B cell (primary cell): ENCODE data around the gene PBX2. TPM values are rescaled to one million over a fixed set of nuclear protein-coding genes. Genes with fewer than 3 reads are reported as not detected.

ENCODE experiments used
- ATAC-seq: fragments of 200-7000 bp; cut with Tn5 transposase; one replicate; pipeline ENCODE4 v1.10.0; 2021; ENCODE audit warnings: low read depth, mild to moderate bottlenecking, moderate number of reproducible peaks, moderate library complexity
- CTCF ChIA-PET: fragments of 350-600 bp; sonication (Branson Sonifier 250); formaldehyde crosslinking; loops from one replicate; lab custom pipeline; 2021; ENCODE audit warnings: antibody characterized with exemption, inconsistent platforms; lab: Charles Lee
- POLR2A ChIA-PET: fragments of 350-600 bp; sonication (Branson Sonifier 250); formaldehyde crosslinking; loops from one replicate; lab custom pipeline; 2021; ENCODE audit warnings: antibody characterized with exemption; lab: Charles Lee
- DNase-seq: peaks from one replicate; pipeline ENCODE4 v3.0.0; 2013
- H2AFZ ChIP-seq: 2 replicates; pipeline ENCODE4 v1.6.1; 2012; ENCODE audit warnings: mild to moderate bottlenecking, low read depth, low read length; ENCODE audit not compliant: insufficient read depth, poor library complexity, severe bottlenecking
- H3K27ac ChIP-seq, 2 donors: 1 replicate in 1 of 2; 2 replicates in 1 of 2; pipeline ENCODE4 v1.5.1; 2012 to 2013; ENCODE audit warnings: low read length in 2 of 2, mild to moderate bottlenecking in 2 of 2, moderate library complexity in 1 of 2
- H3K27me3 ChIP-seq, 4 experiments: fragments of 200-600 bp in 1 of 4; sonication (generic) in 1 of 4; replicated peaks in 1 of 4; 1 replicate in 2 of 4; 2 replicates in 2 of 4; pipeline versions ENCODE4 v1.6.1 to v1.7.0; 2013 to 2016; ENCODE audit warnings: low read length in 3 of 4, mild to moderate bottlenecking in 2 of 4, mixed read lengths in 1 of 4, moderate library complexity in 1 of 4; ENCODE audit not compliant: insufficient read depth in 4 of 4, control insufficient read depth in 3 of 4; ENCODE audit errors: control extremely low read depth in 1 of 4
- H3K36me3 ChIP-seq, 2 experiments: replicated peaks in 1 of 2; 1 replicate in 1 of 2; 2 replicates in 1 of 2; pipeline versions ENCODE4 v1.6.1 to v1.7.1; 2013; ENCODE audit warnings: low read length in 1 of 2; ENCODE audit not compliant: insufficient read depth in 2 of 2, control insufficient read depth in 1 of 2; ENCODE audit errors: control extremely low read depth in 1 of 2, extremely low read depth in 1 of 2
- H3K4me1 ChIP-seq, 2 donors: fragments of 200-600 bp in 1 of 2; sonication (generic) in 1 of 2; 1 replicate in 1 of 2; 2 replicates in 1 of 2; pipeline versions ENCODE4 v1.5.1 to v1.6.1; 2013 to 2017; ENCODE audit warnings: low read length in 2 of 2; ENCODE audit not compliant: control insufficient read depth in 2 of 2, insufficient read depth in 2 of 2
- H3K4me2 ChIP-seq: replicated peaks from 2 replicates; pipeline ENCODE3; 2012; ENCODE audit warnings: mild to moderate bottlenecking, low read depth, low read length; ENCODE audit not compliant: poor library complexity, severe bottlenecking
- H3K4me3 ChIP-seq, 5 experiments: fragments of 200-600 bp in 1 of 5; sonication (generic) in 1 of 5; 1 replicate in 3 of 5; 2 replicates in 2 of 5; pipeline versions ENCODE4 v1.5.1 to v1.7.0; 2011 to 2016; ENCODE audit warnings: low read length in 4 of 5, mild to moderate bottlenecking in 4 of 5, low read depth in 2 of 5, control low read depth in 1 of 5, moderate library complexity in 1 of 5; ENCODE audit not compliant: insufficient read depth in 1 of 5; ENCODE audit errors: control extremely low read depth in 1 of 5, extremely low read depth in 1 of 5
- H3K79me2 ChIP-seq: fragments of 200-600 bp; sonication (generic); one replicate; pipeline ENCODE4 v1.6.0; 2016; ENCODE audit warnings: low read length; ENCODE audit not compliant: control insufficient read depth, insufficient read depth
- H3K9ac ChIP-seq: fragments of 200-600 bp; sonication (generic); 2 replicates; pipeline ENCODE4 v1.6.1; 2017; ENCODE audit warnings: mild to moderate bottlenecking, low read length, moderate library complexity
- H3K9me3 ChIP-seq, 3 donors: one replicate each; pipeline versions ENCODE4 v1.6.1 to v1.7.1; 2013; ENCODE audit warnings: low read length in 2 of 3; ENCODE audit not compliant: control insufficient read depth in 2 of 3, insufficient read depth in 1 of 3; ENCODE audit errors: control extremely low read depth in 1 of 3
- H4K20me1 ChIP-seq: 2 replicates; pipeline ENCODE4 v1.6.0; 2012; ENCODE audit warnings: mild to moderate bottlenecking, low read length; ENCODE audit not compliant: insufficient read depth, control insufficient read depth, poor library complexity, severe bottlenecking
- H3K27ac Mint-ChIP-seq: one replicate; pipeline ENCODE4 v1.8.0; 2021; ENCODE audit warnings: mixed read lengths
- H3K27me3 Mint-ChIP-seq: one replicate; pipeline ENCODE4 v1.8.0; 2021; ENCODE audit warnings: mixed read lengths
- H3K4me1 Mint-ChIP-seq: one replicate; pipeline ENCODE4 v1.8.0; 2021; ENCODE audit warnings: mixed read lengths
- H3K4me3 Mint-ChIP-seq: one replicate; pipeline ENCODE4 v1.8.0; 2021; ENCODE audit warnings: mixed read lengths
- H3K9me3 Mint-ChIP-seq: one replicate; pipeline ENCODE4 v1.8.0; 2022; ENCODE audit warnings: mixed read lengths; ENCODE audit not compliant: insufficient read depth
- EZH2 ChIP-seq: IDR thresholded peaks from 2 replicates; pipeline ENCODE4 v1.6.1; 2012; ENCODE audit warnings: borderline replicate concordance, low read depth, mild to moderate bottlenecking, moderate library complexity, low read length; ENCODE audit not compliant: insufficient read depth, poor library complexity, severe bottlenecking
- WGBS: methylation state at CpG from one replicate; pipeline ENCODE4 v1.1.5; 2013; ENCODE audit warnings: missing lambda C conversion rate; ENCODE audit not compliant: insufficient coverage; 5-methylcytosine and 5-hydroxymethylcytosine counted together
- intact Hi-C: fragments of 100-400 bp; cut with micrococcal nuclease; formaldehyde crosslinking; loops from one replicate; pipeline ENCODE4 v1.10.0; 2022
- polyA plus RNA-seq: library from polyadenylated mRNA; depleted of rRNA; stranded (reverse); fragments of >200 nt; gene quantifications from 2 replicates; pipeline ENCODE4 v1.2.3, GENCODE V29; 2012
- total RNA-seq, 2 donors: library from RNA; stranded (reverse); fragments of 120-200 nt in 1 of 2; gene quantifications; 1 replicate in 1 of 2; 2 replicates in 1 of 2; pipeline versions ENCODE4 v1.2.3 to v1.2.4, GENCODE V29; 2013 to 2022
- TF ChIP-seq, protein P1 (sequence below): fragments of 200-600 bp; IDR thresholded peaks from one replicate; pipeline ENCODE4 v1.8.0; 2022; ENCODE audit warnings: antibody characterized with exemption, mild to moderate bottlenecking

The PBX2 gene
- total and polyA plus RNA-seq, 2 donors (not counting 1 experiment from before 2014, with no cell fraction given), result 128 to 188 TPM

DNA sequence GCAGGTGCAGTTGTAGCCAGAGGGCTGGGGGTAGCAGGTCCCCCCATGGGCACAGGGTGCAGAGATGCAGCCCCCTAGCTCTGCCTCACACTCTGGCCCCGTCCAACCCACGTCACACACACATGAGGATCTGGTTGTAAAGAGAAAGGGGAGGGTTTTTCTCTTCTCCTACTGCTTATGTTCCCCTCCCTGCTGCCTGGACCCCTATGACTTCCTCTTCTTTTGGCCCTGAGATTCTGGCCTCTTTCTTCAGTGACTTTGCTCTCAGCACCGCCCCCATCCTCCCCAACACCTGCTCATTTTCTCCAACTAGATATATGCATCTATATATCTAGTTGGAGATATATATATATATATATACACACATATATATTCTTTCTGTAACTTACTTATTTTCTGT lies 24.1 kb upstream of the PBX2 start:
- DNase-seq (no peak), ATAC-seq (no peak)
- POLR2A ChIA-PET, result no interaction called here
- intact Hi-C loops, result no loop called here
- no peak for TF ChIP-seq EZH2
- TF ChIP-seq, protein P1, sequence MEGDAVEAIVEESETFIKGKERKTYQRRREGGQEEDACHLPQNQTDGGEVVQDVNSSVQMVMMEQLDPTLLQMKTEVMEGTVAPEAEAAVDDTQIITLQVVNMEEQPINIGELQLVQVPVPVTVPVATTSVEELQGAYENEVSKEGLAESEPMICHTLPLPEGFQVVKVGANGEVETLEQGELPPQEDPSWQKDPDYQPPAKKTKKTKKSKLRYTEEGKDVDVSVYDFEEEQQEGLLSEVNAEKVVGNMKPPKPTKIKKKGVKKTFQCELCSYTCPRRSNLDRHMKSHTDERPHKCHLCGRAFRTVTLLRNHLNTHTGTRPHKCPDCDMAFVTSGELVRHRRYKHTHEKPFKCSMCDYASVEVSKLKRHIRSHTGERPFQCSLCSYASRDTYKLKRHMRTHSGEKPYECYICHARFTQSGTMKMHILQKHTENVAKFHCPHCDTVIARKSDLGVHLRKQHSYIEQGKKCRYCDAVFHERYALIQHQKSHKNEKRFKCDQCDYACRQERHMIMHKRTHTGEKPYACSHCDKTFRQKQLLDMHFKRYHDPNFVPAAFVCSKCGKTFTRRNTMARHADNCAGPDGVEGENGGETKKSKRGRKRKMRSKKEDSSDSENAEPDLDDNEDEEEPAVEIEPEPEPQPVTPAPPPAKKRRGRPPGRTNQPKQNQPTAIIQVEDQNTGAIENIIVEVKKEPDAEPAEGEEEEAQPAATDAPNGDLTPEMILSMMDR, result no peak
- H3K27me3 Mint-ChIP-seq, result peaks cover 5% of the 10 kb centered on the region
- Histone ChIP-seq H3K27me3 (no peaks in the 10 kb centered on the region), H4K20me1 (no peaks in the 10 kb centered on the region), H3K79me2 (no peaks in the 10 kb centered on the region), H3K4me3 (no peak overlapping the region), H3K4me2 (no peak overlapping the region), H3K27ac (no peak overlapping the region), H2AFZ (no peak overlapping the region), H3K4me1 (peaks cover 0 to 6% of the 10 kb centered on the region in 2 donors), H3K9ac (no peak overlapping the region), H3K9me3 (no peaks in the 10 kb centered on the region), H3K36me3 (no peaks in the 10 kb centered on the region)
- H3K9me3 Mint-ChIP-seq, result no peaks in the 10 kb centered on the region
- no peak overlapping the region for H3K4me3 Mint-ChIP-seq
- no peak overlapping the region for H3K27ac Mint-ChIP-seq
- CTCF ChIA-PET, result interaction anchor here (0.6 kb wide), 1 partner anchor 651 kb away, joined by 5 read pairs; no protein-coding TSS in a partner anchor
- peaks cover 9% of the 10 kb centered on the region for H3K4me1 Mint-ChIP-seq
- WGBS, result no CpG with 5 or more reads among the region's 3 CpGs

DNA sequence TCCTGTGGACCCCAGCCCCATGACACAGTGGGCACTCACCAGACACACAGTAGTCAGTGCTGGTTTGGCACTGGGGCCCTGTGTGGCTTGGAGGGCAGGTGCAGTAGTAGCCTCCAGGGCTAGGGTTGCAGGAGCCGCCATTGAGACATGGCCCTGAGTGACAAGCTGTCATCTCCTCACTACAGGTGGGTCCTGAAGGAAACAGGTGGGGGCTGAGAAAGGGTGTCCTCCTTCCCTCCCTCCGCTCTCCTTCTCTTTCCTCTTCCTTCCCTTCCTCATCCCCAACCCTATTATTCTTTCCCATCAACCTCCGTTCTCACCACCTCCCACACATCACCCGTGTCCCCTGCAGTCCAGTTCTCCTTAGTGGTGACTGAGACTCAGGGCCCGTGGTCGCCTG lies 23.6 kb upstream of the PBX2 start:
- Mint-ChIP-seq H3K27ac (no peak overlapping the region), H3K4me3 (no peak overlapping the region), H3K9me3 (no peaks in the 10 kb centered on the region), H3K4me1 (peaks cover 11% of the 10 kb centered on the region), H3K27me3 (peaks cover 5% of the 10 kb centered on the region)
- H2AFZ ChIP-seq, result no peak overlapping the region
- H3K9ac ChIP-seq, result no peak overlapping the region
- no peak overlapping the region for H3K4me2 ChIP-seq
- ATAC-seq (no peak), DNase-seq (no peak)
- H3K36me3 ChIP-seq, result no peaks in the 10 kb centered on the region
- WGBS, result no CpG with 5 or more reads among the region's 6 CpGs
- H3K4me3 ChIP-seq, result no peak overlapping the region
- ChIA-PET POLR2A (interaction anchor here (0.6 kb wide), 1 partner anchor 17 kb away, joined by 5 read pairs; no protein-coding TSS in a partner anchor), CTCF (no interaction called here)
- H3K4me1 ChIP-seq, result peaks cover 0 to 6% of the 10 kb centered on the region in 2 donors
- no peak overlapping the region for H3K27ac ChIP-seq
- H3K27me3 ChIP-seq, result no peaks in the 10 kb centered on the region
- H3K79me2 ChIP-seq, result no peaks in the 10 kb centered on the region
- H4K20me1 ChIP-seq, result no peaks in the 10 kb centered on the region
- intact Hi-C loops, result no loop called here
- TF ChIP-seq EZH2, result no peak
- TF ChIP-seq, protein P1, result no peak
- H3K9me3 ChIP-seq, result no peaks in the 10 kb centered on the region
